Osteoblast (primary cell): ENCODE results near the gene PTH2. TPM values are rescaled to one million over a fixed set of nuclear protein-coding genes. Genes with fewer than 3 reads are reported as not detected.

Experiments used
- DNase-seq: peaks from one replicate; pipeline ENCODE4 v3.0.0; 2011; ENCODE audit warnings: low spot score, mixed read lengths; ENCODE audit not compliant: insufficient read length; ENCODE audit errors: missing footprints
- H2AFZ ChIP-seq: 2 replicates; pipeline ENCODE4 v1.6.0; 2011; ENCODE audit warnings: mild to moderate bottlenecking, low read length
- H3K27ac ChIP-seq: 2 replicates; pipeline ENCODE4 v1.5.1; 2011; ENCODE audit warnings: mild to moderate bottlenecking, low read depth, low read length, moderate library complexity
- H3K27me3 ChIP-seq: 2 replicates; pipeline ENCODE4 v1.6.0; 2012; ENCODE audit warnings: mild to moderate bottlenecking, control low read depth, inconsistent platforms, low read length, moderate library complexity; ENCODE audit not compliant: insufficient read depth
- H3K36me3 ChIP-seq: 2 replicates; pipeline ENCODE4 v1.5.1; 2011; ENCODE audit warnings: mild to moderate bottlenecking, low read length, control low read depth, moderate library complexity; ENCODE audit not compliant: insufficient read depth
- H3K4me1 ChIP-seq: 2 replicates; pipeline ENCODE4 v1.5.1; 2011; ENCODE audit warnings: mild to moderate bottlenecking, low read length, control low read depth, moderate library complexity; ENCODE audit not compliant: insufficient read depth
- H3K4me2 ChIP-seq: 2 replicates; pipeline ENCODE4 v1.6.0; 2011; ENCODE audit warnings: mild to moderate bottlenecking, low read length; ENCODE audit not compliant: insufficient read depth
- H3K4me3 ChIP-seq: fragments of 200-600 bp; sonication (generic); 3 replicates; pipeline ENCODE4 v1.5.1; 2012; ENCODE audit warnings: mild to moderate bottlenecking, low read length, inconsistent platforms; ENCODE audit not compliant: insufficient read depth
- H3K79me2 ChIP-seq: 2 replicates; pipeline ENCODE4 v1.6.0; 2012; ENCODE audit warnings: mild to moderate bottlenecking, low read length, control low read depth, inconsistent platforms; ENCODE audit not compliant: insufficient read depth
- H3K9me3 ChIP-seq: 2 replicates; pipeline ENCODE4 v1.5.1; 2011; ENCODE audit warnings: low read depth, low read length, control low read depth
- H4K20me1 ChIP-seq: 2 replicates; pipeline ENCODE4 v1.6.0; 2012; ENCODE audit warnings: mild to moderate bottlenecking, low read length, control low read depth; ENCODE audit not compliant: insufficient read depth
- CTCF ChIP-seq: IDR thresholded peaks from 2 replicates; pipeline ENCODE4 v1.5.1; 2011; ENCODE audit warnings: mild to moderate bottlenecking, low read depth, low read length, moderate library complexity; ENCODE audit errors: extremely low read depth
- total RNA-seq: library from RNA; depleted of rRNA; stranded (reverse); fragments of >200 nt; gene quantifications from 2 replicates; pipeline ENCODE4 v1.2.3, GENCODE V29; 2012

PTH2 gene
- total RNA-seq, 1 donor, result not detected

- H3K36me3 ChIP-seq, result peaks cover 5% of the 10 kb centered on the region
- no peak overlapping the region for H3K4me3 ChIP-seq
- no peak overlapping the region for H2AFZ ChIP-seq
- H3K79me2 ChIP-seq, result no peaks in the 10 kb centered on the region
- TF ChIP-seq CTCF, result no peak
- H3K9me3 ChIP-seq, result no peaks in the 10 kb centered on the region
- no peaks in the 10 kb centered on the region for H3K27me3 ChIP-seq
- no peaks in the 10 kb centered on the region for H4K20me1 ChIP-seq
- DNase-seq, result peak; percentile 90
- no peak overlapping the region for H3K4me2 ChIP-seq
- H3K27ac ChIP-seq, result no peak overlapping the region
- H3K4me1 ChIP-seq, result no peaks in the 10 kb centered on the region
Observed at GRCh38 chr19:49468746-49469447, 45.7 kb upstream of the PTH2 start.

- DNase-seq, result peak; percentile 51
- Histone ChIP-seq H3K4me1 (no peaks in the 10 kb centered on the region), H3K4me2 (no peak overlapping the region), H3K27me3 (no peaks in the 10 kb centered on the region), H3K4me3 (no peak overlapping the region), H3K79me2 (no peaks in the 10 kb centered on the region), H4K20me1 (no peaks in the 10 kb centered on the region), H3K27ac (no peak overlapping the region), H2AFZ (no peak overlapping the region), H3K9me3 (no peaks in the 10 kb centered on the region), H3K36me3 (peaks cover 5% of the 10 kb centered on the region)
- TF ChIP-seq CTCF, result no peak
Observed at GRCh38 chr19:49468199-49468598, 45.0 kb upstream of the PTH2 start.

GRCh38 chr19:49465371-49465770, 42.1 kb upstream of the PTH2 start:
- Histone ChIP-seq H3K4me3 (no peak overlapping the region), H3K27me3 (no peaks in the 10 kb centered on the region), H3K4me2 (no peak overlapping the region), H2AFZ (no peak overlapping the region), H3K79me2 (no peaks in the 10 kb centered on the region), H3K36me3 (peaks cover 5% of the 10 kb centered on the region), H3K4me1 (no peaks in the 10 kb centered on the region), H3K27ac (no peak overlapping the region), H3K9me3 (no peaks in the 10 kb centered on the region), H4K20me1 (no peaks in the 10 kb centered on the region)
- DNase-seq, result peak; percentile 65
- no peak for TF ChIP-seq CTCF

- no peaks in the 10 kb centered on the region for H4K20me1 ChIP-seq
- H3K36me3 ChIP-seq, result peaks cover 5% of the 10 kb centered on the region
- no peak for TF ChIP-seq CTCF
- H3K79me2 ChIP-seq, result no peaks in the 10 kb centered on the region
- DNase-seq, result peak; percentile 49
- H3K4me1 ChIP-seq, result no peaks in the 10 kb centered on the region
- no peak overlapping the region for H2AFZ ChIP-seq
- no peaks in the 10 kb centered on the region for H3K9me3 ChIP-seq
- no peak overlapping the region for H3K27ac ChIP-seq
- no peak overlapping the region for H3K4me3 ChIP-seq
- no peaks in the 10 kb centered on the region for H3K27me3 ChIP-seq
- H3K4me2 ChIP-seq, result no peak overlapping the region
Observed at GRCh38 chr19:49463960-49464740, 40.9 kb upstream of the PTH2 start.
